CD4-positive, alpha-beta T cell treated with Interleukin-4 for 1 hour (primary cell): ENCODE results near the gene PLCH2.
"Not testable (repeated sequence)": the region's sequence is repeated elsewhere in the genome, so short reads cannot be mapped to it uniquely, and the experiment has no call there.

ENCODE experiments used
- DNase-seq, 2 donors: peaks; one replicate each; pipeline ENCODE4 v3.0.0-alpha.2; 2020 to 2022

PLCH2 gene

GRCh38 chr1:2547210-2548067 lies 71.3 kb downstream of the PLCH2 start:
- DNase-seq: no peak

- DNase-seq: peak; percentile 89
These were observed 72.0 kb downstream of the PLCH2 start for GRCh38 chr1:2548068-2548589.

GRCh38 chr1:2549367-2550029 lies 73.4 kb downstream of the PLCH2 start:
- DNase-seq: not testable (repeated sequence)

GRCh38 chr1:2550309-2550861 lies 74.3 kb downstream of the PLCH2 start:
- not testable (repeated sequence) for DNase-seq

- not testable (repeated sequence) for DNase-seq
These were observed 75.5 kb downstream of the PLCH2 start for GRCh38 chr1:2551544-2551943.

- no peak for DNase-seq
These were observed 76.1 kb downstream of the PLCH2 start for GRCh38 chr1:2552189-2552588.

- not testable (repeated sequence) for DNase-seq
These were observed 77.0 kb downstream of the PLCH2 start for GRCh38 chr1:2553076-2553475.

- DNase-seq: no peak
These were observed 78.0 kb downstream of the PLCH2 start for GRCh38 chr1:2553871-2554620.

- peak; percentile 61 to 73 for DNase-seq
These were observed 78.7 kb downstream of the PLCH2 start for GRCh38 chr1:2554621-2555387.
